GM12878 (cell line): ENCODE measurements around the gene CACNB3. TPM values are rescaled to one million over a fixed set of nuclear protein-coding genes. Genes with fewer than 3 reads are reported as not detected.

Experiments used
- ATAC-seq: fragments of 200-7000 bp; cut with Tn5 transposase; 3 replicates; pipeline ENCODE4 v1.9.1; 2020; ENCODE audit warnings: mild to moderate bottlenecking, moderate library complexity
- BruUV-seq: library from RNA; stranded (reverse); fragments of 400-500 nt; replicated peaks from 2 replicates; lab custom pipeline; 2021; lab: Mats Ljungman, UMichigan
- CTCF ChIA-PET: fragments of 300-600 bp; sonication (Branson Sonifier 250); formaldehyde crosslinking; extraction: SDS; loops from one replicate; lab custom pipeline; 2021; ENCODE audit warnings: inconsistent platforms; lab: Yijun Ruan, JAX
- POLR2A ChIA-PET: fragments of 350-600 bp; formaldehyde crosslinking; extraction: SDS; loops from one replicate; lab custom pipeline; 2021; ENCODE audit warnings: inconsistent platforms; lab: Charles Lee
- RAD21 ChIA-PET: fragments of 300-600 bp; sonication (Branson Sonifier 250); formaldehyde crosslinking; loops from one replicate; lab custom pipeline; 2023; ENCODE audit warnings: antibody characterized with exemption; ENCODE audit not compliant: unreplicated experiment; lab: Charles Lee
- SMC1A ChIA-PET: fragments of 300-600 bp; sonication (Branson Sonifier 250); formaldehyde crosslinking; loops from one replicate; lab custom pipeline; 2023; ENCODE audit not compliant: unreplicated experiment, uncharacterized antibody; lab: Charles Lee
- DNase-seq: peaks from one replicate; pipeline ENCODE4 v3.0.0-alpha.2; 2011; ENCODE audit warnings: low read depth, low spot score
- FAIRE-seq: peaks from 3 replicates; lab custom pipeline; 2011; peaks lifted over from hg19 to GRCh38; lab: Jason Lieb, UNC
- H2AFZ ChIP-seq: 2 replicates; pipeline ENCODE4 v1.6.0; 2011; ENCODE audit warnings: low read depth, low read length, control low read depth; ENCODE audit not compliant: control insufficient read depth
- H3K27ac ChIP-seq: 2 replicates; pipeline ENCODE4 v1.5.1; 2011; ENCODE audit warnings: control low read depth; ENCODE audit not compliant: control insufficient read depth, insufficient read depth
- H3K27me3 ChIP-seq, 2 experiments: replicated peaks in 1 of 2; 2 replicates each; pipeline versions ENCODE4 v1.6.0 to v1.6.1; 2011; ENCODE audit warnings: low read length in 1 of 2; ENCODE audit not compliant: control insufficient read depth in 2 of 2, insufficient read depth in 2 of 2
- H3K36me3 ChIP-seq, 2 experiments: 2 replicates each; pipeline ENCODE4 v1.5.1; 2011; ENCODE audit warnings: low read length in 1 of 2; ENCODE audit not compliant: control insufficient read depth in 2 of 2, insufficient read depth in 2 of 2
- H3K4me1 ChIP-seq: 2 replicates; pipeline ENCODE4 v1.6.1; 2011; ENCODE audit warnings: mild to moderate bottlenecking, low read length, moderate library complexity, mixed read lengths; ENCODE audit not compliant: control insufficient read depth, insufficient read depth
- H3K4me2 ChIP-seq: 2 replicates; pipeline ENCODE4 v1.6.0; 2011; ENCODE audit warnings: control low read depth; ENCODE audit not compliant: control insufficient read depth, insufficient read depth
- H3K4me3 ChIP-seq: fragments of 200-600 bp; sonication (generic); 2 replicates; pipeline ENCODE4 v1.5.1; 2016
- H3K79me2 ChIP-seq: 2 replicates; pipeline ENCODE4 v1.6.0; 2011; ENCODE audit warnings: low read length; ENCODE audit not compliant: control insufficient read depth, insufficient read depth
- H3K9ac ChIP-seq: 2 replicates; pipeline ENCODE4 v1.8.0; 2011; ENCODE audit warnings: low read length, control low read depth, mixed read lengths; ENCODE audit not compliant: control insufficient read depth, insufficient read depth
- H3K9me3 ChIP-seq: replicated peaks from 3 replicates; pipeline ENCODE4 v1.5.1; 2011; ENCODE audit warnings: mild to moderate bottlenecking, low read length; ENCODE audit not compliant: control insufficient read depth, insufficient read depth
- H4K20me1 ChIP-seq: 2 replicates; pipeline ENCODE4 v1.6.0; 2011; ENCODE audit not compliant: control insufficient read depth, insufficient read depth
- CBFB ChIP-seq: IDR thresholded peaks from 2 replicates; pipeline ENCODE4 v1.6.1; 2016; ENCODE audit warnings: antibody characterized with exemption, low read depth
- CHD4 ChIP-seq: fragments of 200-600 bp; sonication (generic); IDR thresholded peaks from 2 replicates; pipeline ENCODE4 v1.6.1; 2016; ENCODE audit warnings: mild to moderate bottlenecking
- ESRRA ChIP-seq: IDR thresholded peaks from 2 replicates; pipeline ENCODE4 v1.6.1; 2012; ENCODE audit warnings: mild to moderate bottlenecking, low read length, improper control_type of control experiment
- MXI1 ChIP-seq: fragments of 150-350 bp; IDR thresholded peaks from 2 replicates; pipeline ENCODE4 v1.6.1; 2011; ENCODE audit warnings: low read depth, mild to moderate bottlenecking, inconsistent platforms, low read length, improper control_type of control experiment
- MYC ChIP-seq: IDR thresholded peaks from 2 replicates; pipeline ENCODE4 v1.6.1; 2011; ENCODE audit warnings: mild to moderate bottlenecking, low read length, moderate library complexity, inconsistent platforms; ENCODE audit not compliant: insufficient read depth, insufficient replicate concordance, insufficient read length, severe bottlenecking
- RB1 ChIP-seq: fragments of 450-650 bp; formaldehyde crosslinking; IDR thresholded peaks from 2 replicates; pipeline ENCODE4 v1.6.1; 2017; ENCODE audit warnings: mild to moderate bottlenecking, borderline replicate concordance
- REST ChIP-seq: IDR thresholded peaks from 2 replicates; pipeline ENCODE4 v1.6.1; 2012; ENCODE audit warnings: mild to moderate bottlenecking, low read depth, low read length
- SRF ChIP-seq, 2 experiments: IDR thresholded peaks; 2 replicates each; pipeline ENCODE4 v1.6.1; 2011; ENCODE audit warnings: low read depth in 2 of 2, low read length in 2 of 2, mild to moderate bottlenecking in 1 of 2, moderate library complexity in 1 of 2
- TCF3 ChIP-seq: IDR thresholded peaks from 2 replicates; pipeline ENCODE4 v1.6.1; 2012; ENCODE audit warnings: low read depth, mild to moderate bottlenecking, low read length, borderline replicate concordance; ENCODE audit not compliant: insufficient read depth
- YY1 ChIP-seq: IDR thresholded peaks from 2 replicates; pipeline ENCODE4 v1.6.1; 2011; ENCODE audit warnings: low read depth, mild to moderate bottlenecking, low read length
- ZBTB40 ChIP-seq: fragments of 450-650 bp; IDR thresholded peaks from 2 replicates; pipeline ENCODE4 v1.6.1; 2016; ENCODE audit warnings: mild to moderate bottlenecking, moderate library complexity, borderline replicate concordance
- ZNF384 ChIP-seq: IDR thresholded peaks from 2 replicates; pipeline ENCODE4 v1.6.1; 2012; ENCODE audit warnings: low read depth, mild to moderate bottlenecking, low read length, improper control_type of control experiment, borderline replicate concordance
- ZNF687 ChIP-seq: fragments of 450-650 bp; IDR thresholded peaks from 2 replicates; pipeline ENCODE4 v1.6.1; 2017; ENCODE audit warnings: mild to moderate bottlenecking, moderate library complexity
- WGBS: methylation state at CpG from one replicate; pipeline ENCODE4 v1.1.6; 2016; ENCODE audit warnings: low lambda C conversion rate; ENCODE audit not compliant: insufficient replicate concordance, insufficient coverage; ENCODE audit errors: missing lambda C conversion rate; 5-methylcytosine and 5-hydroxymethylcytosine counted together
- in situ Hi-C: fragments of 300-500 bp; cut with MboI; formaldehyde crosslinking; loops from 9 replicates; pipeline ENCODE4 v1.14.3; 2018; ENCODE audit warnings: mixed read lengths
- intact Hi-C: fragments of 100-400 bp; cut with micrococcal nuclease; formaldehyde crosslinking; loops from one replicate; pipeline ENCODE4 v1.14.2; 2022; ENCODE audit not compliant: unreplicated experiment
- polyA plus RNA-seq, 11 experiments: library from polyadenylated mRNA; depleted of rRNA in 4 of 11; unstranded in 6 of 11; stranded (reverse) in 5 of 11; fragments of >200 nt; fragmentation: Nextera tagmentation in 4 of 11; fragmentation: Illumina TruSeq in 1 of 11; extraction: Ambion mirVana in 4 of 11; extraction: Trizol in 1 of 11; gene quantifications; 1 replicate in 1 of 11; 2 replicates in 10 of 11; pipeline versions ENCODE4 v1.2.1 to v1.2.3, GENCODE V29; 2011 to 2016; ENCODE audit warnings: inconsistent platforms in 2 of 11, missing spikeins in 2 of 11, low read depth in 1 of 11
- total RNA-seq, 4 experiments: library from RNA; depleted of rRNA in 3 of 4; stranded (reverse); fragments of >200 nt in 3 of 4; fragmentation: Illumina TruSeq in 1 of 4; extraction: Trizol in 1 of 4; gene quantifications; 2 replicates each; pipeline versions ENCODE4 v1.2.1 to v1.2.3, GENCODE V29; 2013 to 2021

The CACNB3 gene
- total and polyA plus RNA-seq, 10 of the 15 experiments (the other 5 are each of a cell fraction or from before 2014, with no cell fraction given): 0.78 to 5.0 (median 1.7) TPM

GRCh38 chr12:48770756-48771155, 47.5 kb upstream of the CACNB3 start:
- intact Hi-C loops (no loop called here), in situ Hi-C loops (no loop called here)
- Histone ChIP-seq H3K4me2 (no peak overlapping the region), H2AFZ (no peak overlapping the region), H3K36me3 (no peaks in the 10 kb centered on the region), H3K27ac (no peak overlapping the region), H3K4me3 (no peak overlapping the region), H3K4me1 (peaks cover 13% of the 10 kb centered on the region), H3K9ac (no peak overlapping the region), H3K27me3 (no peaks in the 10 kb centered on the region), H3K9me3 (no peaks in the 10 kb centered on the region), H3K79me2 (no peaks in the 10 kb centered on the region), H4K20me1 (no peaks in the 10 kb centered on the region)
- DNase-seq: no peak
- SMC1A ChIA-PET: no interaction called here
- 64% methylated on average over 10 of the region's 10 CpGs for WGBS
- CTCF ChIA-PET: interaction anchor here (0.7 to 1.5 kb wide), 3 partner anchors 9 to 24 kb away, joined by 3 read pairs; no protein-coding TSS in a partner anchor
- RAD21 ChIA-PET: no interaction called here
- no TSS peak for BruUV-seq
- no peak for FAIRE-seq
- POLR2A ChIA-PET: no interaction called here
- no peak for ATAC-seq
- TF ChIP-seq CBFB (no peak), CHD4 (no peak), ZNF687 (no peak), ZNF384 (no peak), TCF3 (no peak), SRF (IDR thresholded peaks at IDR 0.05; ENCODE audit: low read depth in 2 of 2, low read length in 2 of 2) (no peak), MXI1 (no peak), REST (no peak), MYC (no peak), ZBTB40 (no peak), YY1 (no peak), RB1 (no peak), ESRRA (no peak)
